Mucosa of gallbladder (tissue), 1 donor: ENCODE data around the gene TMEM98. TPM values are rescaled to one million over a fixed set of nuclear protein-coding genes. Genes with fewer than 3 reads are reported as not detected.
"Not testable (repeated sequence)": the region's sequence is repeated elsewhere in the genome, so short reads cannot be mapped to it uniquely, and the experiment has no call there.

Source experiments
- DNase-seq: peaks from one replicate; pipeline ENCODE4 v3.0.0-alpha.2; 2020; ENCODE audit warnings: low spot score
- total RNA-seq: library from RNA; stranded (reverse); gene quantifications from one replicate; pipeline ENCODE4 v1.2.1, GENCODE V29; 2021
- donor health status: DM: no; HTN: no; CAD: no.

The TMEM98 gene
- 153 TPM for total RNA-seq

GRCh38 chr17:32927724-32928585 is at the start of gene TMEM98:
Gene TMEM98, plus strand, starts transcription at chr17:32928153. Its CDS starts 3,376 bp downstream, at chr17:32931529.
- DNase-seq = no peak

GRCh38 chr17:32878211-32878610 is 49.7 kb upstream of the TMEM98 start:
- DNase-seq = peak; percentile 37

GRCh38 chr17:32879134-32879533 is 48.8 kb upstream of the TMEM98 start:
- DNase-seq = no peak

- DNase-seq = no peak
Observed at GRCh38 chr17:32880671-32881453, 47.1 kb upstream of the TMEM98 start.

- no peak for DNase-seq
Observed at GRCh38 chr17:32882029-32882428, 45.9 kb upstream of the TMEM98 start.

- no peak for DNase-seq
Observed at GRCh38 chr17:32882734-32883133, 45.2 kb upstream of the TMEM98 start.

GRCh38 chr17:32886951-32887350 is 41.0 kb upstream of the TMEM98 start:
- not testable (repeated sequence) for DNase-seq

- not testable (repeated sequence) for DNase-seq
Observed at GRCh38 chr17:32887410-32887809, 40.5 kb upstream of the TMEM98 start.

- DNase-seq = no peak
Observed at GRCh38 chr17:32894245-32894644, 33.7 kb upstream of the TMEM98 start.

GRCh38 chr17:32896647-32897258 is 31.2 kb upstream of the TMEM98 start:
- peak; percentile 4 for DNase-seq

- no peak for DNase-seq
Observed at GRCh38 chr17:32899236-32900013, 28.5 kb upstream of the TMEM98 start.

GRCh38 chr17:32901743-32902142 is 26.2 kb upstream of the TMEM98 start:
- DNase-seq = no peak

- no peak for DNase-seq
Observed at GRCh38 chr17:32903774-32904673, 23.9 kb upstream of the TMEM98 start.

- no peak for DNase-seq
Observed at GRCh38 chr17:32904891-32905290, 23.1 kb upstream of the TMEM98 start.

- no peak for DNase-seq
Observed at GRCh38 chr17:32907583-32907982, 20.4 kb upstream of the TMEM98 start.

GRCh38 chr17:32909787-32910369 is 18.1 kb upstream of the TMEM98 start:
- DNase-seq = peak; percentile 91

GRCh38 chr17:32910769-32911168 is 17.2 kb upstream of the TMEM98 start:
- peak; percentile 40 for DNase-seq

- DNase-seq = peak; percentile 86
Observed at GRCh38 chr17:32912218-32912897, 15.6 kb upstream of the TMEM98 start.

- no peak for DNase-seq
Observed at GRCh38 chr17:32913593-32913992, 14.4 kb upstream of the TMEM98 start.

- no peak for DNase-seq
Observed at GRCh38 chr17:32914181-32914580, 13.8 kb upstream of the TMEM98 start.
